ENCODE results near the gene SLC2A6. TPM values are rescaled to one million over a fixed set of nuclear protein-coding genes. Genes with fewer than 3 reads are reported as not detected.

SLC2A6 gene
- total RNA-seq, 1 donor: 25.3 TPM

DNA sequence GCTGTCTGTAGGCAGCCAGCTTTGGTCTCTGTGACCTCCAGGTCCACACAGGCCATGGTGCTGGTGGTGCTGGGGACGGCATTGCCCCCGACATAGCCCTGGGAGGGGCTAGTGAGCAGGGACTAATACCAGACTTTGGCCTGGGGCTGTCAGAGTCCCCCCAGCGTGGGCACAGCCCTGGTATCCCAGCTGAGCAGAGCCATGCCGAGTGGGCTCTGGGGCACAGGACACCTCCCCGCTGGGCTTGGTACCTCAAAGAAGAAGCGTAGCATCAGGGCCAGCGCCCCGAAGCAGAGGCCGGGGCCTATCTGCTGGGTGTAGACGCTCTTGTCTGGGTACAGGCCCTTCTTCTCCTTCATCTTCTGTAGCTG lies 36.3 kb upstream of the SLC2A6 start:
- peak; percentile 77 for DNase-seq (ENCODE audit: insufficient read length, low spot score, missing footprints)
- Histone ChIP-seq H3K36me3 (ENCODE audit: insufficient read depth, low read length) (no peaks in the 10 kb centered on the region), H3K4me1 (ENCODE audit: insufficient read depth, low read length) (no peaks in the 10 kb centered on the region), H3K9me3 (ENCODE audit: low read depth, low read length) (no peaks in the 10 kb centered on the region), H3K79me2 (ENCODE audit: insufficient read depth, low read length) (no peaks in the 10 kb centered on the region), H3K4me3 (ENCODE audit: insufficient read depth, low read length) (no peak overlapping the region), H4K20me1 (ENCODE audit: insufficient read depth, low read length) (no peaks in the 10 kb centered on the region), H2AFZ (ENCODE audit: low read length) (no peak overlapping the region), H3K4me2 (ENCODE audit: insufficient read depth, low read length) (no peak overlapping the region), H3K27me3 (ENCODE audit: insufficient read depth, low read length) (peaks cover 12% of the 10 kb centered on the region), H3K27ac (ENCODE audit: low read depth, low read length) (no peak overlapping the region)
- TF ChIP-seq, protein P1, sequence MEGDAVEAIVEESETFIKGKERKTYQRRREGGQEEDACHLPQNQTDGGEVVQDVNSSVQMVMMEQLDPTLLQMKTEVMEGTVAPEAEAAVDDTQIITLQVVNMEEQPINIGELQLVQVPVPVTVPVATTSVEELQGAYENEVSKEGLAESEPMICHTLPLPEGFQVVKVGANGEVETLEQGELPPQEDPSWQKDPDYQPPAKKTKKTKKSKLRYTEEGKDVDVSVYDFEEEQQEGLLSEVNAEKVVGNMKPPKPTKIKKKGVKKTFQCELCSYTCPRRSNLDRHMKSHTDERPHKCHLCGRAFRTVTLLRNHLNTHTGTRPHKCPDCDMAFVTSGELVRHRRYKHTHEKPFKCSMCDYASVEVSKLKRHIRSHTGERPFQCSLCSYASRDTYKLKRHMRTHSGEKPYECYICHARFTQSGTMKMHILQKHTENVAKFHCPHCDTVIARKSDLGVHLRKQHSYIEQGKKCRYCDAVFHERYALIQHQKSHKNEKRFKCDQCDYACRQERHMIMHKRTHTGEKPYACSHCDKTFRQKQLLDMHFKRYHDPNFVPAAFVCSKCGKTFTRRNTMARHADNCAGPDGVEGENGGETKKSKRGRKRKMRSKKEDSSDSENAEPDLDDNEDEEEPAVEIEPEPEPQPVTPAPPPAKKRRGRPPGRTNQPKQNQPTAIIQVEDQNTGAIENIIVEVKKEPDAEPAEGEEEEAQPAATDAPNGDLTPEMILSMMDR (IDR thresholded peaks at IDR 0.05; ENCODE audit: extremely low read depth, low read depth, low read length): no peak

- TF ChIP-seq, protein P1 (IDR thresholded peaks at IDR 0.05; ENCODE audit: extremely low read depth, low read depth, low read length): no peak
- no peak overlapping the region for H3K4me3 ChIP-seq (ENCODE audit: insufficient read depth, low read length)
- H3K79me2 ChIP-seq (ENCODE audit: insufficient read depth, low read length): no peaks in the 10 kb centered on the region
- H2AFZ ChIP-seq (ENCODE audit: low read length): no peak overlapping the region
- H3K9me3 ChIP-seq (ENCODE audit: low read depth, low read length): no peaks in the 10 kb centered on the region
- H3K4me2 ChIP-seq (ENCODE audit: insufficient read depth, low read length): no peak overlapping the region
- no peaks in the 10 kb centered on the region for H4K20me1 ChIP-seq (ENCODE audit: insufficient read depth, low read length)
- H3K27ac ChIP-seq (ENCODE audit: low read depth, low read length): no peak overlapping the region
- peaks cover 4% of the 10 kb centered on the region for H3K4me1 ChIP-seq (ENCODE audit: insufficient read depth, low read length)
- H3K27me3 ChIP-seq (ENCODE audit: insufficient read depth, low read length): peaks cover 11% of the 10 kb centered on the region
- DNase-seq (ENCODE audit: insufficient read length, low spot score, missing footprints): peak; percentile 74
- H3K36me3 ChIP-seq (ENCODE audit: insufficient read depth, low read length): no peaks in the 10 kb centered on the region
Observed at GRCh38 chr9:133514460-133515239, 35.8 kb upstream of the SLC2A6 start.

GRCh38 chr9:133513214-133514100 lies 34.6 kb upstream of the SLC2A6 start:
- Histone ChIP-seq H3K27me3 (ENCODE audit: insufficient read depth, low read length) (peaks cover 9% of the 10 kb centered on the region), H3K4me1 (ENCODE audit: insufficient read depth, low read length) (peaks cover 14% of the 10 kb centered on the region), H4K20me1 (ENCODE audit: insufficient read depth, low read length) (no peaks in the 10 kb centered on the region), H3K36me3 (ENCODE audit: insufficient read depth, low read length) (no peaks in the 10 kb centered on the region), H3K27ac (ENCODE audit: low read depth, low read length) (no peak overlapping the region), H2AFZ (ENCODE audit: low read length) (no peak overlapping the region), H3K79me2 (ENCODE audit: insufficient read depth, low read length) (no peaks in the 10 kb centered on the region), H3K9me3 (ENCODE audit: low read depth, low read length) (no peaks in the 10 kb centered on the region), H3K4me2 (ENCODE audit: insufficient read depth, low read length) (no peak overlapping the region), H3K4me3 (ENCODE audit: insufficient read depth, low read length) (no peak overlapping the region)
- TF ChIP-seq, protein P1 (IDR thresholded peaks at IDR 0.05; ENCODE audit: extremely low read depth, low read depth, low read length): no peak
- DNase-seq (ENCODE audit: insufficient read length, low spot score, missing footprints): peak; percentile 44
